ENCODE measurements around the gene MAP1LC3A.

The MAP1LC3A gene

GRCh38 chr20:34549929-34550305 is 8.6 kb upstream of the MAP1LC3A start:
- no peak for DNase-seq

DNA sequence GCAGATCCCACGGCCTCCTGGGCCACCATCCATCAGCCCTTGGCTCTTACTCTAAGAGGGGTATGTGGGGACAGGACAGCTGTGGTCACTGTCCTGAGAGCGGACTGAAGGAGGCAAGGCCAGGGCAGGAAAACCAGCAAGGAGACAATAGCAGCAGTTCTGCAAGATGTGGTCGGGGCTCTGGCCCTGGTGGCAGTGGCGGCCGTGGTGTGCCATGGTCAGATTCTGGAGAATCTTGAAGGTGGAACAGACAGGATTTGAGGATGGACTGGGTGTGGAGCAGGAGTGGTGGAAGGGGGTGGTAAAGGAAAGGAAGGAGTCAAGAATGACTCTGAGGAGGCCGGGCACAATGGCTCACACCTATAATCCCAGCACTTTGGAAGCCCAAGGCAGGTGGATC is 5.9 kb upstream of the MAP1LC3A start:
- no peak for DNase-seq

DNA sequence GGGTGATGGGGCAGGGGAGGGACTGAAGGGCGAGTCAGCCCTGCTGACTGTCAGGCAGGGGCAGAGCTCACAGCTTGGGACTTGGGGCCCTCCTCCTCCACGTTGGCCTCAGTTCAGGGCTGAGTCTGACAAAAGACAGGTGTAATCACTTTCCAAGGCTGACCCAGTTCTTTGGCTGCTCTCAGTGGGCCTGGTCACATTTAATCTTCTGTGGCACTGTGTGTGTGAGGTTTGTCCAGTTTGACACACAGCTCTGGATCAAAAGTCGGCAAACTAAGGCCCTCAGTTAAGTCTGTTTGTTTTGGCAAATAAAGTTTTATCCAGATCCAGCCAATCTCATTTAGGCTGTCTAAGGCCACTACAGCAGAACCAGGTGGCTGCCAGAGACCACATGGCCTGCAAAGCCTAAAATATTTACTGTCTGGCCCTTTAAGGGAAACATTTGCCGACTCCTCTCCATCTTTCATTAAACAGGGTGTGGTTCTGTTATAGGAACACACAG is 5.1 kb upstream of the MAP1LC3A start:
- no peak for DNase-seq

DNA sequence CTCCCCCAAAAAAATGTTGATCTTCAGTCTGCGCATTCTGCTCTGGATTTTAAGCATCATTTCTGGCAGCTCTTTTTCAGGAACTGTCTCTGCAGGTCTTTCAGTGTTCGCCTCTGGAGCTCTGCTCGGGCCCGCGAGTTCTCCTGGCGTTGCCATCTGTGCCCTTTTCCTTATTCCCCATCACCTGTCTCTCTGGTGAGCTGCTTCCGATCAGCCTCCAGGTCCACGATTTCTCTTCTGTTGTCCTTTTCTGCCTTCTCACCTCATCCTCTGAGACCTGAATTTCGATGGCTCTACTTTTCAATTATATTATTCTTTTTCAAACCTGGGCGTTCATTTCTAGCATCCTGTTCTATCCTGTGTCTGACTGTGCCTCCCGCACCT is 590 bp upstream of the MAP1LC3A start:
- no peak for DNase-seq

GRCh38 chr20:34559311-34560140 is 1.0 kb downstream of the MAP1LC3A start:
- no peak for DNase-seq

- DNase-seq = no peak
Measured at GRCh38 chr20:34560141-34560523, 1.6 kb downstream of the MAP1LC3A start.

DNA sequence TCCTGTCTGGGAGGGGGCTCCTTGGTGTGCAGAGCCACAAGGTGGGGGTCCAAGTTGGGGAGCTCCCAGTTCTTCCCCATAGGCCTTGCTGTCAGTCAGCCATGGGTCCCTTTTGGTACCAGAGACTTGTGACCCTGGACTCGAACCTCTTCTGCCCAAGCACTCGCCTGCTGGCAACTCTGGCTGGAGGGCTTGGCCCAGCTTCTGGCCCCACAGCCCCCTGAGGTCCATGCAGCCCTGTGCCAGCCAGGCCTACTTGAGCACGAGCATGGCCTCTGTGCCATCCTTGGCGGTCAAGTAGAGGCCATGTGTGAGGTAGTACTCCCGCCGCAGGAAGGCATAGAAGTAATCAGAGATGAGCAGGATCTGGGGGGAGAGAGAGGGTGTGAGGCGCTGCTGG is 2.1 kb downstream of the MAP1LC3A start:
- DNase-seq = no peak

DNA sequence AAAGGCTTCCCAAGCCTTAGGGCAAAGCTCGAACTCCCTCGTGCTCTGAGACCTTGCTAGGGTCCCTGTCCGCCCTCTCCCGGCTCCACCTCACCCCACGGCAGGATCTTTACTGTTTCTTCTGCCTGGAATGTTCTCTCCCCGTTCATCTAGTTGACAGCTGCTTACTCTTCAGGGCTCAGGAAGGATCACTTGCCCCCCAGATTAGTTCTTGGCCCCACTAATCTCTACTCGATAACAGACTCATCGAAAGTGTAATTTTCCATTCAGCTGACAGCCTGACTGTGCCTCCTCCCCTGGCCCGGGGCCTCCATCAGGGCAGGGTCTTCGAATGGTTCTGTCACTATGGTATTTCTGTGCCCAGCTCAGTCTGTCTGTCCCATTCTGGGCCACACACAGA is 3.1 kb downstream of the MAP1LC3A start:
- no peak for DNase-seq

DNA sequence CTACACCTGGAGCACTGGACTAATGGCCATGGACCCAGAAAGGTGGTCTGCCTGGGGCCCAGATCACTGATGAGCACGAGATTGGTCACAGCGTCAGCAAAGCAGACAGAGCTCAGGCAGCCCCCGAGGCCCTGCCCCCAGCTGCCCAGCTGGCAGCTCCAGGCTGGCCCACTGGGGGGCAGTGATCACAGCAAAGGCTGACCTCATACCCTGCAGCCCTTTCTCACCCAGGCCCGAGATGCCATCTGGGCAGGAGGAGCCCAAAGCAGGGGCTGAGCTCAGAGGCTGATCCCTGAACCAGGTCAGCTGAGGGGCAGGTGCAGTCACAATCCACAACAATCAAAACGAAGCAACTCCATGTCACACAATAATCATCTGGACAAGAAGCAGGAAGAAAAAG is 4.1 kb downstream of the MAP1LC3A start:
- peak; percentile 47 for DNase-seq

GRCh38 chr20:34564833-34565232 is 6.3 kb downstream of the MAP1LC3A start:
- no peak for DNase-seq

- DNase-seq = no peak
Measured at GRCh38 chr20:34566978-34567891, 8.7 kb downstream of the MAP1LC3A start.

DNA sequence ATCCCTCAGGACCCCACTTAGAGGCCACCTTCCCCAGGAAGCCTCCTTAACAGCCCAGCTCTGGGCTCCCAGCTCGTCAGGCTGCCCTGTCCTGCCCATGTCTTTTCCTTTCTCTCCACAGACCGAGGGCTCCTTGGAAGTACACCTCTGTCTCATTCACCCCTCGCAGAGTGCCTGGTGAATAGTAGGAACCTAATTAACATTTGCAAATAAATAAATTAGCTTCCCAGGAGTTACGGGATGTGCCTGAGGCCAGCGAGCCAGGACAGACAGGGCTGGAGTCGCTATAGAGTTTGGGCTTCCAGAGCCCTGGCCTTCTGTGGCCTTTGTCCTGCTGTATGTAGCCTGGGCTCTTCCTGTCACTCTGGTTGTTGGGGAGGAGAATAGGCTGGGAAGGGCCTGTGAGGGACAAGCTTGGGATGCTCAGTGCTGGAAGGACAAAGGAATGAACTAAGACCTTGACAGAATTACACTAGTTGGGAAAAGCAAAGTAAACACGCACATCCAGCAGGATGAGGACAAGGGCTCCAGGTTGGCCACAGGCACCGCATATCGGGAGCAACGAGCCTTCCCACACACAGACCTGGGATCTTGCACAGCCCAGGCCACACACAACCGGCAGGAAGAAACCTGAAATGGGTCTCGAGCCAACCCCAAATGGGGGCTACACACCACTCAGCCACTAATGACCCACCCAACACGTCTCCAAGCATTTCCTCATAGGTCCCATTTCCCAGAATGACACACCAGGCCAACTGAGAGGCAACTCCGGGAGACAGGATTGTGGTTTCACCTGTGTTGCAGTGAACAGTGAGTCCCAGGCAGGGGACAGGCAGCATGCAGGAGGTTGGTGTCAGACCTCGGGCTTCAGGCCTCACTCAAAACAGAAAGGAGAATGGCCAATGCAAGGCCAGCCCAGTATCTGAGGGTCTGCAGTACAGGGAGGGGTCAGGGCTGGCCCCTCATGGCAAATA is 9.7 kb downstream of the MAP1LC3A start:
- DNase-seq = no peak

GRCh38 chr20:34569598-34569997 is 11.1 kb downstream of the MAP1LC3A start:
- DNase-seq = no peak

DNA sequence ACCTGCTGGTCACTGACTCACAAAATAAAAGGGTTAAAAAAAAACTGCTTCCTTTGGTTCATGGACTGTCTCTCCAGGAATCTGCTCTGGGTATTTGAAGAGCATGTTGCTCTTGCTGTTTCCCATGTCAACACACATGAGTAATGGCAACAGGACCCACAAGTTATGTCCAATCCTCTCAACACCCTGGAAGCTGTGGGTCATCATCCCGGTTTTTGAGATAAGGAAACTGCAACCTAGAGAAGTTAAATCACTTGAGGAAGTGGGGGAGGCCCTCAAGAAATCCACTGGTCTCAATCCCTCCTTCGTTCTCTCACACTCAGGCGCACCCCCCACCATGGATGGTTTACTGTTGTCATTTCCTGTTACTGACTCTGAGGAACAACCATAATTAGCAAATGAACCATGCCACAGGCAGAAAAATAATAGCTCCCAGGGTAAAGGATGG is 12.4 kb downstream of the MAP1LC3A start:
- no peak for DNase-seq

DNA sequence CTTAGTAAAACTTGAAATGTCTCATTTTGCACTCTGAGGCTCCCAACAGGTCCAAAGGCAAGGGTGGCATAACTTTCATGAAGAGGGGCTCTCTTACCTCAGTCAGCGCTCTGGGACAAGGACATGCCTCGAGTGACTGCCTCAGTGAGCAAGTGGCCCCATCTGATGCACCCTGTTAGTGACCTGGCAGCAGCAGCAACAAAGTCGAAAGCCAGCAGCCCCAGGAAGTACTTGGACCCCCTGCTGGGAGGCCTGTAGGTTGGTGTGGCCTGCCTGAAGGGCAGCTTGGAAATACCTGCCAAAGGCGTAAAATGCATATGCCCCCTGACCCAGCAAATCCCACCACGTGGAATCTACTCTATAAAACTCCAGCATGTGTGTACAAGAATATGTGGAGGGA is 13.2 kb downstream of the MAP1LC3A start:
- DNase-seq = no peak

DNA sequence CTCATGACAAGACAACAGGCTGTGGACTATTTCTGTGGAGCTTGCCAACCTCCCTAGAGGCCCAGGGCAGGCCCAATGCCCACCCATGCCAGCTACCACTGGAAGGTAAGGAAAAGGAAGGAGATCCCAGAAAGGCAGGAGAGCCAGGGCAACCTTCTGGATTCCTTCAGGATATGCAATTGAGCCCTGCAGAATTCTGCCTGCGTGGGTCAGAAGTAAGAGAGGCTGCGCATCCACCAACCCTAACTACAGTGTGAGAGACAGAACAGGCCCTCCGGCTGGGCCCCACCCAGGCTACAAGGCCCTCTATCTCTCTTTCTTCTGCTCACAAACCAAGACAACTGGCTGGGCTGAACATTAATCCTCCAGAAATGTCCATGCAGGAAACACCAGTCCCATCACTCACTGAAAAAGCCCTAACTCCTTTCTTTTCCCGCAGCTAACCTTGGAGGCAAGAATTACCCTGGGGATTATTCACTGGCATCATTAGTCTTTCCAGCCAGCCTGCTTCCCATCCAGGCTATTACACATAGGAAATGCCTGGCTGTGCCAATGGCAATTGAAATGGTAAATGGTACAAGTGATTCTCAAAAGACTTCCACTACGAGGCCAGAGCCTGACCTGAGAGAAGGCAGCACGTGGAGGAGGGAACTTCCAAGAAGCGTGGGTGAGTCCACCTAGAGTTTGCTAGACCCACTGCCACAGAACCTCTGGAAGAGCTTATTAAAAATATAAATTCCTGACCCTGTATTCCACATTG is 15.2 kb downstream of the MAP1LC3A start:
- no peak for DNase-seq

DNA sequence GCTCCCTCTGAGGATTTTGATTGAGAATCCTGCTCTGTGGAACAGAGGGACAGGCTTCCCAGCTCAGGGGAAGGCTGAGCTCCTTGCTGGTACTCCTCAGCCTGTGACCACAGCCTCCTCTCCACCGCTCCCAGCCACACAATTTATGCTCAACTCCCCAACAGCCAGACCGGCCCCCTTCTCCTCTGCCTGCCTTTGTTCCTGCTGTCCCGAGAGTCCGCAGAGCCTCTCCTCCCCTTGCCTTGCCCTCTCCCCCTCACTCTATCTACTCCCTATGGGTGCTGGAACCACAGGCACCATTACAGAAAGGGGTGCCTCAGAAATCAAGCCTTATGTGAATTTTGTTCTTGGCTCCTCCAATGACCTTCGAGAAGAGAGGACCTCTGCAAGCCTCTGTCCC is 15.9 kb downstream of the MAP1LC3A start:
- no peak for DNase-seq

- DNase-seq = no peak
Measured at GRCh38 chr20:34574861-34575260, 16.3 kb downstream of the MAP1LC3A start.

DNA sequence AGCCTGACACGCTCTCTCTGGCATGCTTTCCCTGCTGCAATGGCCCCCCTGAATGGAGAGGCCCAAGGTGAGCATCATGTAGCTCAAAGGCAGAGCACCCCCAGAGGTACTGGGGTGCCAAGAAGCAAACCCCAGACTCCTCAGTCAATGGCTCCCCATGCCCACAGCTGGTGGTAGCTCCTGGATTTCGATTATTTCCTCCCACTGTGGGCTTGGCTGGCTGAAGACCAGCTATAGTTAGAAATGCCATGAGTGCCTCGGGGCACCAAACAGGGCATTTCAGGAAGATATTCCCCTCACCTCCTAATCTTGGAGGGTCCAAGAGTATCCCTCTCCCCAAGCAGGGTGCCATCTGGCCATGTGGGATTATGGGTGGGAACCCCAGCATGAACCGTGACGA is 16.8 kb downstream of the MAP1LC3A start:
- no peak for DNase-seq

DNA sequence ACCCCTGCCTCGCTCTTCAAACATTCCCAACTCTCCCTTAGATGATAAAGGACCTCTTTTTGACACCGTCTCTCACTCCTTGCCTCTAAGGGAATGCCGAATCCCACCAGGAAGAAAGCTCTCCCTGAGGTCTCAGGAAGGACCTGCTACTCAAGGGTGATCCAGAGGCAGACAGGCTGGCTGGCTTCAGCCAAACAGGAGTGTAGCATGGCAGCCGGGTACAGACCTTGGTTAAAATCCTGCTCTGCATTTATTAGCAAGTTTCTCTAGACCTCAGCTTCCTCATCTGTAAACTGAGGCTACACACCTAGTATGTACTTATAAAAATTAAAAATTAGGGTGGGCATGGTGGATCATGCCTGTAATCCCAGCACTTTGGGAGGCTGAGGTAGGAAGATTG is 17.2 kb downstream of the MAP1LC3A start:
- DNase-seq = no peak

- DNase-seq = no peak
Measured at GRCh38 chr20:34577061-34577460, 18.5 kb downstream of the MAP1LC3A start.

DNA sequence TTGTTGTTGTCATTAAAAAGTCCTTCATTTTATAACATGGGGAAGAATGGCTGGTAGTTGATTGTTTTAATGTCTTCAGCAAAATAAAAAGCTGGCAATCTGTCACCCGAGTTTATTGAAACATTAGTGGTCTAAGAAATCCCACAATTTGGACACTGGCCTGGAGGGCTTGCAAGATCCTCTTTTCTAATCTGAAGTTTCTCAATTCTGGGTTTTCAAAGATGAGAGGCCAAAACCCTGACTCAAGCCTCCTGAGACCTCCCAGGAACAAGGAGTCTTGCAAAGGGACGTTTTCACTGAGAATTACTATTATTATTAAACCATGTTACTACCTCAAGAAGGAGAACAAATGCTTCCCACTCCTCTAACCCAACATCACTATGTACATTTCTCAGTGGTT is 19.5 kb downstream of the MAP1LC3A start:
- DNase-seq = no peak

All from NCI-H510A (cell line).